C4-2B (cell line): ENCODE results near the gene VSTM2L.

ENCODE experiments used
- CTCF ChIP-seq: fragments of 450-650 bp; conservative IDR thresholded peaks from 2 replicates; pipeline ENCODE4 v1.5.1; 2017; ENCODE audit warnings: mild to moderate bottlenecking
- ZFX ChIP-seq: fragments of 450-650 bp; IDR thresholded peaks from 2 replicates; pipeline ENCODE4 v1.6.1; 2017

DNA sequence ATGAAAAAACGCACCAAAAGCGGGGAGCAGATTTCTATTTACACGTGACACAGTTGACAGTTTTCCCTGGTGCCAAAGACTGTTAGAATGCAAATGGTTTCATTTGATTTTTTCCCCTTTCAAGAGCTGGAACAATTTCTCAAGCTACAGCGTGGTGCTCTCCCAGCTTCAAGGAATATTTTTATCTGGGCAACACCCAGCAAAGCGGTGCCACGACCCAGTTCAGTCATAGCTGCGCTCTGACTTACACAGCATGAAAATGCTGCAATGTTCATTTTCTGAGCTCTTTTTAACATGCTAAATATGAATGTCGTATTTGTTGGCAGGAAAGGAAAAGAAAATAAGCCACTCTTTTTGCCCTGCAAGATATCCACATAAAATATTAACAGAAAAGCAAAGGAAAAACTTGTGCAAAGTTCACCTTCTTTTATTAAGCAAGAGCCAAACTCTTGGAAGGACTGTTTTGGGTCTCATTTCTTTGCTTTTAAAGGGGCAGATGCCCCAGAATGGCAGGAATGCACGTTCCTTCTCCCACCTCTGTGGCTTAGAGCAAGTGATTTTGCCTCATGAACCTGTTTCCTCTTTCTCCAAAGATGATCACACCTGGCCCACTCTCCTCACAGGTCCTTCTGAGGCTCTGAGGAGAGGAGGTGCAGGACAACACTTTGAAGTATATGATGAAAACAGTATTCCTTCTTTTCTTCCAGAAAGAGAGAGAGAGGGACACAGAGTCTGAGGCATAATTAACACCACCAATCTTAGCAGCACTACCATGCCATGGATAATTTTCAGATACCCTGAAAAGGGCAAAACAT is 83.3 kb downstream of the VSTM2L start:
- TF ChIP-seq CTCF (no peak), ZFX (no peak)
